GM23338 (cell line): ENCODE measurements around the gene AHI1. TPM values are rescaled to one million over a fixed set of nuclear protein-coding genes. Genes with fewer than 3 reads are reported as not detected.
A peak's percentile ranks its signal among the peaks of the same experiment; 100 is the strongest.

Experiments used
- ATAC-seq: fragments of 200-7000 bp; cut with Tn5 transposase; 3 replicates; pipeline ENCODE4 v1.9.1; 2020
- DNase-seq: peaks from one replicate; pipeline ENCODE4 v3.0.0-alpha.2; 2015; ENCODE audit warnings: low spot score
- H2AFZ ChIP-seq: fragments of 200-600 bp; sonication (generic); 2 replicates; pipeline ENCODE4 v1.8.0; 2016; ENCODE audit warnings: antibody characterized with exemption, mild to moderate bottlenecking, moderate library complexity
- H3F3A ChIP-seq: fragments of 200-600 bp; sonication (generic); replicated peaks from 2 replicates; pipeline ENCODE4 v1.8.0; 2017; ENCODE audit warnings: antibody characterized with exemption, mixed run types, low read depth
- H3K27ac ChIP-seq: fragments of 200-600 bp; sonication (generic); 2 replicates; pipeline ENCODE4 v1.6.1; 2016; ENCODE audit warnings: low read depth
- H3K27me3 ChIP-seq: fragments of 200-600 bp; sonication (generic); 2 replicates; pipeline ENCODE4 v1.8.0; 2016; ENCODE audit warnings: mild to moderate bottlenecking, mixed run types, moderate library complexity; ENCODE audit not compliant: insufficient read depth
- H3K36me3 ChIP-seq: fragments of 200-600 bp; sonication (generic); 2 replicates; pipeline ENCODE4 v1.8.0; 2016; ENCODE audit warnings: mild to moderate bottlenecking; ENCODE audit not compliant: insufficient read depth
- H3K4me1 ChIP-seq: fragments of 200-600 bp; sonication (generic); 2 replicates; pipeline ENCODE4 v1.8.0; 2016; ENCODE audit warnings: mild to moderate bottlenecking, moderate library complexity; ENCODE audit not compliant: insufficient read depth
- H3K4me2 ChIP-seq: fragments of 200-600 bp; sonication (generic); 2 replicates; pipeline ENCODE4 v1.7.1; 2017; ENCODE audit warnings: mixed run types
- H3K4me3 ChIP-seq: fragments of 200-600 bp; sonication (generic); 2 replicates; pipeline ENCODE4 v1.6.1; 2016; ENCODE audit warnings: mixed run types
- H3K79me2 ChIP-seq: fragments of 200-600 bp; sonication (generic); replicated peaks from 2 replicates; pipeline ENCODE4 v1.8.0; 2017; ENCODE audit warnings: mild to moderate bottlenecking; ENCODE audit not compliant: insufficient read depth
- H3K9me2 ChIP-seq: fragments of 200-600 bp; sonication (generic); 2 replicates; pipeline ENCODE4 v1.8.0; 2017; ENCODE audit not compliant: insufficient read depth
- H4K20me1 ChIP-seq: fragments of 200-600 bp; sonication (generic); replicated peaks from 2 replicates; pipeline ENCODE4 v1.8.0; 2017; ENCODE audit warnings: mild to moderate bottlenecking; ENCODE audit not compliant: insufficient read depth
- H3K27ac Mint-ChIP-seq: 2 replicates; pipeline ENCODE4 v1.8.0; 2020; ENCODE audit warnings: inconsistent platforms, mild to moderate bottlenecking, moderate library complexity, mixed read lengths
- H3K27me3 Mint-ChIP-seq: 3 replicates; pipeline ENCODE4 v1.8.0; 2022; ENCODE audit warnings: low read depth, mild to moderate bottlenecking, moderate library complexity, mixed read lengths, inconsistent platforms; ENCODE audit not compliant: insufficient read depth, poor library complexity
- H3K36me3 Mint-ChIP-seq: 3 replicates; pipeline ENCODE4 v1.8.0; 2021; ENCODE audit warnings: low read depth, mild to moderate bottlenecking, inconsistent platforms, moderate library complexity, mixed read lengths
- H3K4me1 Mint-ChIP-seq: 3 replicates; pipeline ENCODE4 v1.8.0; 2020; ENCODE audit warnings: mild to moderate bottlenecking, inconsistent platforms, mixed read lengths
- H3K4me3 Mint-ChIP-seq: 3 replicates; pipeline ENCODE4 v1.8.0; 2021; ENCODE audit warnings: moderate library complexity, mild to moderate bottlenecking, inconsistent platforms, mixed read lengths
- H3K9me3 Mint-ChIP-seq: 3 replicates; pipeline ENCODE4 v1.8.0; 2020; ENCODE audit warnings: moderate library complexity, mild to moderate bottlenecking, inconsistent platforms, mixed read lengths
- CREB1 ChIP-seq: fragments of 250-450 bp; sonication (Bioruptor Pico); IDR thresholded peaks from 2 replicates; pipeline ENCODE4 v1.5.0; 2020; ENCODE audit warnings: low read depth, mild to moderate bottlenecking, moderate library complexity
- CTCF ChIP-seq, 2 experiments: fragments of 200-600 bp in 1 of 2; sonication (generic) in 1 of 2; conservative IDR thresholded peaks; 2 replicates each; pipeline versions ENCODE4 v1.5.1 to v1.6.1; 2016 to 2017; ENCODE audit warnings: antibody characterized with exemption in 2 of 2, low read depth in 2 of 2, mild to moderate bottlenecking in 2 of 2, moderate library complexity in 1 of 2
- ETS1 ChIP-seq: IDR thresholded peaks from 2 replicates; pipeline ENCODE4 v1.6.1; 2016; ENCODE audit warnings: antibody characterized with exemption
- EZH2 ChIP-seq: fragments of 200-600 bp; sonication (generic); IDR thresholded peaks from one replicate; pipeline ENCODE4 v1.8.0; 2017; ENCODE audit warnings: antibody characterized with exemption, mild to moderate bottlenecking, low read depth; ENCODE audit not compliant: unreplicated experiment
- EZH2phosphoT487 ChIP-seq: fragments of 200-600 bp; sonication (generic); IDR thresholded peaks from one replicate; pipeline ENCODE4 v1.8.1; 2018; ENCODE audit warnings: antibody characterized with exemption; ENCODE audit not compliant: unreplicated experiment
- JUNB ChIP-seq: IDR thresholded peaks from one replicate; pipeline ENCODE4 v1.6.1; 2016; ENCODE audit warnings: antibody characterized with exemption; ENCODE audit not compliant: unreplicated experiment
- NANOG ChIP-seq: IDR thresholded peaks from 2 replicates; pipeline ENCODE4 v1.6.1; 2016; ENCODE audit warnings: antibody characterized with exemption, borderline replicate concordance
- ZNF114 ChIP-seq: fragments of 250-450 bp; sonication (Bioruptor Pico); IDR thresholded peaks from 2 replicates; pipeline ENCODE4 v1.5.0; 2020; ENCODE audit warnings: mild to moderate bottlenecking, moderate library complexity
- polyA plus RNA-seq: library from polyadenylated mRNA; unstranded; fragments of >200 nt; fragmentation: Nextera tagmentation; extraction: Ambion mirVana; gene quantifications from 2 replicates; pipeline ENCODE4 v1.2.1, GENCODE V29; 2016
- total RNA-seq: library from RNA; depleted of rRNA; stranded (reverse); fragments of >200 nt; shearing (Covaris generic); gene quantifications from 2 replicates; pipeline ENCODE4 v1.2.3, GENCODE V29; 2014
- TF ChIP-seq, protein P1 (sequence below): IDR thresholded peaks from one replicate; pipeline ENCODE4 v1.6.1; 2018; ENCODE audit warnings: antibody characterized with exemption; ENCODE audit not compliant: unreplicated experiment

Gene AHI1
- total and polyA plus RNA-seq, 2 experiments from 2014 or later, result 19.8 to 72.9 TPM

DNA sequence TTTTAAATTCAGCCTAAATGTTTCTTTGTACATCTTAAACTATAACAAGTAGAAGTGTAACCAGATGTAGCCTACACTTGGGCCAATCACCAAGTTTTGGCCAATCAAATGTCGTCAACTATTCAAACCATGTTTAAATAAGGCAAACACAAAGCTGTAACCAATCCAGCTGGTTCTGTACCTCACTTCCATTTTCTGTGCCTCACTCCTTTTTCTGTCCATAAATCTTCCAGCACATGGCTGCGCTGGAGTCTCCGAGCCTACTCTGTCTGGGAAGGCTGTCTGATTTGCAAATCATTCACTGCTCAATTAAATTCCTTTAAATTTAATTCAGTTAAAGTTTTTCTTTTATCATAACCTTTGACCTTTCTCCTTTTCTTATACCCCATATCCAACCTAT, 7.7 kb upstream of the AHI1 start:
- no peak for DNase-seq
- H4K20me1 ChIP-seq, result no peaks in the 10 kb centered on the region
- H3K27ac ChIP-seq, result peak overlapping the region; percentile 35; the same call in 1 of the 2 replicates
- peaks cover 2% of the 10 kb centered on the region for H3K27me3 Mint-ChIP-seq
- H3K4me1 ChIP-seq, result peaks cover 31% of the 10 kb centered on the region
- no peaks in the 10 kb centered on the region for H3K36me3 Mint-ChIP-seq
- TF ChIP-seq NANOG (no peak), CREB1 (CRISPR knock-in tag) (no peak)
- TF ChIP-seq, protein P1, sequence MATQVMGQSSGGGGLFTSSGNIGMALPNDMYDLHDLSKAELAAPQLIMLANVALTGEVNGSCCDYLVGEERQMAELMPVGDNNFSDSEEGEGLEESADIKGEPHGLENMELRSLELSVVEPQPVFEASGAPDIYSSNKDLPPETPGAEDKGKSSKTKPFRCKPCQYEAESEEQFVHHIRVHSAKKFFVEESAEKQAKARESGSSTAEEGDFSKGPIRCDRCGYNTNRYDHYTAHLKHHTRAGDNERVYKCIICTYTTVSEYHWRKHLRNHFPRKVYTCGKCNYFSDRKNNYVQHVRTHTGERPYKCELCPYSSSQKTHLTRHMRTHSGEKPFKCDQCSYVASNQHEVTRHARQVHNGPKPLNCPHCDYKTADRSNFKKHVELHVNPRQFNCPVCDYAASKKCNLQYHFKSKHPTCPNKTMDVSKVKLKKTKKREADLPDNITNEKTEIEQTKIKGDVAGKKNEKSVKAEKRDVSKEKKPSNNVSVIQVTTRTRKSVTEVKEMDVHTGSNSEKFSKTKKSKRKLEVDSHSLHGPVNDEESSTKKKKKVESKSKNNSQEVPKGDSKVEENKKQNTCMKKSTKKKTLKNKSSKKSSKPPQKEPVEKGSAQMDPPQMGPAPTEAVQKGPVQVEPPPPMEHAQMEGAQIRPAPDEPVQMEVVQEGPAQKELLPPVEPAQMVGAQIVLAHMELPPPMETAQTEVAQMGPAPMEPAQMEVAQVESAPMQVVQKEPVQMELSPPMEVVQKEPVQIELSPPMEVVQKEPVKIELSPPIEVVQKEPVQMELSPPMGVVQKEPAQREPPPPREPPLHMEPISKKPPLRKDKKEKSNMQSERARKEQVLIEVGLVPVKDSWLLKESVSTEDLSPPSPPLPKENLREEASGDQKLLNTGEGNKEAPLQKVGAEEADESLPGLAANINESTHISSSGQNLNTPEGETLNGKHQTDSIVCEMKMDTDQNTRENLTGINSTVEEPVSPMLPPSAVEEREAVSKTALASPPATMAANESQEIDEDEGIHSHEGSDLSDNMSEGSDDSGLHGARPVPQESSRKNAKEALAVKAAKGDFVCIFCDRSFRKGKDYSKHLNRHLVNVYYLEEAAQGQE, result no peak
- H3F3A ChIP-seq, result no peaks in the 10 kb centered on the region
- H3K79me2 ChIP-seq, result no peaks in the 10 kb centered on the region
- no peak overlapping the region for H3K4me3 Mint-ChIP-seq
- no peak overlapping the region for H3K4me3 ChIP-seq
- H3K4me1 Mint-ChIP-seq, result peaks cover 26% of the 10 kb centered on the region
- no peak for ATAC-seq
- no peak overlapping the region for H2AFZ ChIP-seq
- H3K27ac Mint-ChIP-seq, result 0 out of 2 replicates have a peak overlapping the region, but pooled peaks have one; percentile 68
- H3K4me2 ChIP-seq, result 0 out of 2 replicates have a peak overlapping the region, but pooled peaks have one; percentile 11
- no peaks in the 10 kb centered on the region for H3K9me3 Mint-ChIP-seq
- H3K27me3 ChIP-seq, result no peaks in the 10 kb centered on the region
- H3K36me3 ChIP-seq, result no peaks in the 10 kb centered on the region
- no peaks in the 10 kb centered on the region for H3K9me2 ChIP-seq

DNA sequence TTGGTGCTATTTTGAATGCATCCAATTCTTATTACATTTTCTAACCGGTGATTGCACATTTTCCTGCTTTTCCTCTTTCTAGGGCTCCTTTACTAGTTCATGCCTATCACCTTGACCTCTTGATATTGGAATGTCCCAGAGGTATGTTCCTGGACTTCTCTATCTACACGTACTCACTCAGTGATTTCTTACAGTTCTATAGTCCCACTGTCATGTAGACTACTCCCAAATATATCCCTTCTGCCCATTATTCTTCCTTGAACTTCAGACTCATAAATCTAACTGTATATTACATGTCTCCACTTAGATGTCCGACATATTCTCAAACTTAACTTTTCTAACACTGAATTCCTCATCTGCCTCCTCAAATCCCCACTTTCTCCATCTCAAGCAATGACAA, 7.2 kb upstream of the AHI1 start:
- H3K9me2 ChIP-seq, result no peaks in the 10 kb centered on the region
- H3K9me3 Mint-ChIP-seq, result no peaks in the 10 kb centered on the region

GRCh38 chr6:135503703-135504475, 6.3 kb upstream of the AHI1 start:
- Histone ChIP-seq H3K9me2 (no peaks in the 10 kb centered on the region), H3K4me1 (peaks cover 34% of the 10 kb centered on the region), H3K36me3 (no peaks in the 10 kb centered on the region), H3F3A (no peaks in the 10 kb centered on the region), H3K79me2 (no peaks in the 10 kb centered on the region), H3K4me3 (no peak overlapping the region), H3K27me3 (no peaks in the 10 kb centered on the region), H2AFZ (no peak overlapping the region), H3K27ac (no peak overlapping the region), H4K20me1 (no peaks in the 10 kb centered on the region), H3K4me2 (peak overlapping the region; percentile 25; the same call in 1 of the 2 replicates)
- H3K36me3 Mint-ChIP-seq, result no peaks in the 10 kb centered on the region
- DNase-seq (peak; percentile 11), ATAC-seq (no peak)
- H3K4me3 Mint-ChIP-seq, result no peak overlapping the region
- no peak overlapping the region for H3K27ac Mint-ChIP-seq
- H3K4me1 Mint-ChIP-seq, result peaks cover 26% of the 10 kb centered on the region
- H3K27me3 Mint-ChIP-seq, result peaks cover 2% of the 10 kb centered on the region
- H3K9me3 Mint-ChIP-seq, result no peaks in the 10 kb centered on the region
- TF ChIP-seq EZH2 (no peak), EZH2phosphoT487 (no peak), ETS1 (no peak), ZNF114 (CRISPR knock-in tag) (no peak), JUNB (no peak), CTCF (conservative IDR thresholded peaks at IDR 0.05; ENCODE audit: low read depth in 2 of 2) (no peak)

More for the DNA sequence above, 7.2 kb upstream of the AHI1 start:
- Mint-ChIP-seq H3K27ac (no peak overlapping the region), H3K4me3 (no peak overlapping the region), H3K4me1 (peaks cover 26% of the 10 kb centered on the region), H3K36me3 (no peaks in the 10 kb centered on the region), H3K27me3 (peaks cover 2% of the 10 kb centered on the region)
- no peak for TF ChIP-seq CREB1 (CRISPR knock-in tag)
- H3K4me3 ChIP-seq, result no peak overlapping the region
- peaks cover 31% of the 10 kb centered on the region for H3K4me1 ChIP-seq
- no peak for DNase-seq
- no peak overlapping the region for H2AFZ ChIP-seq
- ATAC-seq, result no peak
- no peak overlapping the region for H3K4me2 ChIP-seq
- H3K79me2 ChIP-seq, result no peaks in the 10 kb centered on the region
- no peaks in the 10 kb centered on the region for H3F3A ChIP-seq
- H3K36me3 ChIP-seq, result no peaks in the 10 kb centered on the region
- H4K20me1 ChIP-seq, result no peaks in the 10 kb centered on the region
- no peaks in the 10 kb centered on the region for H3K27me3 ChIP-seq
- peak overlapping the region; percentile 35; the same call in 1 of the 2 replicates for H3K27ac ChIP-seq
